ENCODE results near the gene CFAP97. TPM values are rescaled to one million over a fixed set of nuclear protein-coding genes. Genes with fewer than 3 reads are reported as not detected.

Gene CFAP97
- total RNA-seq, 4 donors from 2014 or later: 20.0 to 28.3 (median 26.0) TPM

GRCh38 chr4:185227713-185228278 is 24.0 kb upstream of the CFAP97 start:
- intact Hi-C loops (cut with DNase I; ENCODE audit: low total_unique reads): no loop called here
- DNase-seq (ENCODE audit: low spot score in 2 of 2): no peak
- 87 to 92% methylated on average over 9 of the region's 9 CpGs for WGBS, 2 donors
- no peak for TF ChIP-seq CTCF (IDR thresholded peaks at IDR 0.05)
- TF ChIP-seq POLR2A (IDR thresholded peaks at IDR 0.05): no peak
- H3K4me3 ChIP-seq (ENCODE audit: low read depth, poor library complexity, severe bottlenecking): no peak overlapping the region

- no peak for TF ChIP-seq POLR2A (IDR thresholded peaks at IDR 0.05)
- no peak for TF ChIP-seq CTCF (IDR thresholded peaks at IDR 0.05)
- intact Hi-C loops (cut with DNase I; ENCODE audit: low total_unique reads): no loop called here
- 50 to 58% methylated on average over 4 of the region's 4 CpGs for WGBS, 2 donors
- H3K4me3 ChIP-seq (ENCODE audit: low read depth, poor library complexity, severe bottlenecking): no peak overlapping the region
- no peak for DNase-seq (ENCODE audit: low spot score in 2 of 2)
These were observed 23.3 kb upstream of the CFAP97 start for GRCh38 chr4:185227131-185227551.

- intact Hi-C loops (cut with DNase I; ENCODE audit: low total_unique reads): no loop called here
- TF ChIP-seq POLR2A (IDR thresholded peaks at IDR 0.05): no peak
- no peak for TF ChIP-seq CTCF (IDR thresholded peaks at IDR 0.05)
- WGBS, 2 donors: 94 to 96% methylated on average over 6 of the region's 6 CpGs
- no peak overlapping the region for H3K4me3 ChIP-seq (ENCODE audit: low read depth, poor library complexity, severe bottlenecking)
- no peak for DNase-seq (ENCODE audit: low spot score in 2 of 2)
These were observed 22.1 kb upstream of the CFAP97 start for GRCh38 chr4:185225940-185226339.

- intact Hi-C loops (cut with DNase I; ENCODE audit: low total_unique reads): no loop called here
These were observed 20.8 kb upstream of the CFAP97 start for GRCh38 chr4:185224597-185224996.

GRCh38 chr4:185222598-185222997 is 18.8 kb upstream of the CFAP97 start:
- no peak overlapping the region for H3K4me3 ChIP-seq (ENCODE audit: low read depth, poor library complexity, severe bottlenecking)
- DNase-seq (ENCODE audit: low spot score in 2 of 2): no peak
- TF ChIP-seq POLR2A (IDR thresholded peaks at IDR 0.05) (no peak), CTCF (IDR thresholded peaks at IDR 0.05) (no peak)
- intact Hi-C loops (cut with DNase I; ENCODE audit: low total_unique reads): no loop called here

More at GRCh38 chr4:185224597-185224996, 20.8 kb upstream of the CFAP97 start:
- H3K4me3 ChIP-seq (ENCODE audit: low read depth, poor library complexity, severe bottlenecking): no peak overlapping the region
- TF ChIP-seq CTCF (IDR thresholded peaks at IDR 0.05): no peak
- TF ChIP-seq POLR2A (IDR thresholded peaks at IDR 0.05): no peak
- DNase-seq (ENCODE audit: low spot score in 2 of 2): no peak

GRCh38 chr4:185221912-185222311 is 18.1 kb upstream of the CFAP97 start:
- TF ChIP-seq CTCF (IDR thresholded peaks at IDR 0.05): no peak
- TF ChIP-seq POLR2A (IDR thresholded peaks at IDR 0.05): no peak
- DNase-seq (ENCODE audit: low spot score in 2 of 2): no peak
- no peak overlapping the region for H3K4me3 ChIP-seq (ENCODE audit: low read depth, poor library complexity, severe bottlenecking)
- WGBS, 2 donors: 37 to 84% methylated on average over 7 to 10 of the region's 10 CpGs
- intact Hi-C loops (cut with DNase I; ENCODE audit: low total_unique reads): no loop called here
